ENCODE data around the gene ANKRD50. TPM values are rescaled to one million over a fixed set of nuclear protein-coding genes. Genes with fewer than 3 reads are reported as not detected.

The ANKRD50 gene
- total RNA-seq, 2 donors from 2014 or later, result 8.2 to 11.7 TPM

DNA sequence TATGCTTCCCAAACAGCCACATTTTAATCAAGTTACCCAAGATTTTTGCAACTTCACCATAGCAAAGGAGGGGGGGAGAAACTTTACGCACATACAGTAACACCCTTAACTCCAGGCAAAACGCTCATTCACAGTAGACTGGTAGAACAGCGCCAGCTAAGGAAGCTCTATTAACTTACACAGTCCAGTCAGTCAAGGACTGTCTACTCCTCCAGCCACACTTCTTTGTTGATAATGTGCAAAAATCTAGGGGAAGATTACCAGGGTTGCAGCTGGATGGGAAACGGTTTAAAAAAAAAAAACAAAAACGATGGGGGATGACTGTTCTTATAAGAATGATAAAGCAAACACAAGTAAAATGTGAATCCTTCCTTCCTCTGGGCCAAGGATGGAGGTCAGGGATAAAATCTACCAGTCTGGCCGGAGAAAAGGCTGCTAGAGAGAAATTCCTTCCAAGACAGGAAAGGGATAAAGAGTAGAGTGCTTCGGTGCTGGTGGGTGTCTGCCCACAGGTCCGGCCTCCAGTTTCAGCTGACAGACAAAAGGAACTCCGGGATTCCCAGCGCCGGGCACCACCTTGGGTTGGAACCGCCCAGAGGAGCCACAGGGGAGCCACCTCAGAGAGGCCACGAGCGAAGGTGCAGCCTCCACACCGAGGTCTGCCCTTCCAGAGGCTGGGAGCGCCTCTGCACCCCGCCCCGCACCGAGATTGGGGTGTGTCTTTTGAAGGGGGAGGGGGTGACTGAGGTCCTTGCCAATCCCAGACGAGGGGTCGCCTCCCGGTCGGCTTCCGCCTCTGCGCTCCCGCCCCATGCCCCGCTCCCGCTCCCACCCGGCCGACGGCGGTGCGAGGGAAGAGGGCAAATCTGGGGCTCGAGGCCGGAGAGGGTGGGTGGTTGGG is 811 bp downstream of the ANKRD50 start:
- peaks cover 0 to 30% of the 10 kb centered on the region in 2 donors for H3K4me1 ChIP-seq
- no peaks in the 10 kb centered on the region for H3K27me3 ChIP-seq
- no peaks in the 10 kb centered on the region for H3K36me3 ChIP-seq
- peak overlapping the region; percentile 98 for H3K27ac ChIP-seq
- peak overlapping the region; percentile 73 to 97 for H3K4me3 ChIP-seq
- TF ChIP-seq, protein P1, sequence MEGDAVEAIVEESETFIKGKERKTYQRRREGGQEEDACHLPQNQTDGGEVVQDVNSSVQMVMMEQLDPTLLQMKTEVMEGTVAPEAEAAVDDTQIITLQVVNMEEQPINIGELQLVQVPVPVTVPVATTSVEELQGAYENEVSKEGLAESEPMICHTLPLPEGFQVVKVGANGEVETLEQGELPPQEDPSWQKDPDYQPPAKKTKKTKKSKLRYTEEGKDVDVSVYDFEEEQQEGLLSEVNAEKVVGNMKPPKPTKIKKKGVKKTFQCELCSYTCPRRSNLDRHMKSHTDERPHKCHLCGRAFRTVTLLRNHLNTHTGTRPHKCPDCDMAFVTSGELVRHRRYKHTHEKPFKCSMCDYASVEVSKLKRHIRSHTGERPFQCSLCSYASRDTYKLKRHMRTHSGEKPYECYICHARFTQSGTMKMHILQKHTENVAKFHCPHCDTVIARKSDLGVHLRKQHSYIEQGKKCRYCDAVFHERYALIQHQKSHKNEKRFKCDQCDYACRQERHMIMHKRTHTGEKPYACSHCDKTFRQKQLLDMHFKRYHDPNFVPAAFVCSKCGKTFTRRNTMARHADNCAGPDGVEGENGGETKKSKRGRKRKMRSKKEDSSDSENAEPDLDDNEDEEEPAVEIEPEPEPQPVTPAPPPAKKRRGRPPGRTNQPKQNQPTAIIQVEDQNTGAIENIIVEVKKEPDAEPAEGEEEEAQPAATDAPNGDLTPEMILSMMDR (IDR thresholded peaks at IDR 0.05), result peak in 1 of 2 donors; percentile 44
- peak; percentile 60 for DNase-seq (ENCODE audit: low spot score)
- H3K9me3 ChIP-seq, result no peaks in the 10 kb centered on the region

- Histone ChIP-seq H3K4me1 (peaks cover 0 to 30% of the 10 kb centered on the region in 2 donors), H3K27ac (no peak overlapping the region), H3K36me3 (no peaks in the 10 kb centered on the region), H3K4me3 (peak overlapping the region; percentile 73 to 97), H3K27me3 (no peaks in the 10 kb centered on the region), H3K9me3 (no peaks in the 10 kb centered on the region)
- TF ChIP-seq, protein P1 (IDR thresholded peaks at IDR 0.05), result no peak
- no peak for DNase-seq (ENCODE audit: low spot score)
Measured at GRCh38 chr4:124710911-124711310, 1.6 kb downstream of the ANKRD50 start.

GRCh38 chr4:124710015-124710741 is 2.4 kb downstream of the ANKRD50 start:
- TF ChIP-seq, protein P1 (IDR thresholded peaks at IDR 0.05), result no peak
- Histone ChIP-seq H3K4me1 (peaks cover 0 to 30% of the 10 kb centered on the region in 2 donors), H3K36me3 (no peaks in the 10 kb centered on the region), H3K9me3 (no peaks in the 10 kb centered on the region), H3K4me3 (peak overlapping the region in 1 of 2 donors; percentile 97), H3K27ac (no peak overlapping the region), H3K27me3 (no peaks in the 10 kb centered on the region)
- no peak for DNase-seq (ENCODE audit: low spot score)

DNA sequence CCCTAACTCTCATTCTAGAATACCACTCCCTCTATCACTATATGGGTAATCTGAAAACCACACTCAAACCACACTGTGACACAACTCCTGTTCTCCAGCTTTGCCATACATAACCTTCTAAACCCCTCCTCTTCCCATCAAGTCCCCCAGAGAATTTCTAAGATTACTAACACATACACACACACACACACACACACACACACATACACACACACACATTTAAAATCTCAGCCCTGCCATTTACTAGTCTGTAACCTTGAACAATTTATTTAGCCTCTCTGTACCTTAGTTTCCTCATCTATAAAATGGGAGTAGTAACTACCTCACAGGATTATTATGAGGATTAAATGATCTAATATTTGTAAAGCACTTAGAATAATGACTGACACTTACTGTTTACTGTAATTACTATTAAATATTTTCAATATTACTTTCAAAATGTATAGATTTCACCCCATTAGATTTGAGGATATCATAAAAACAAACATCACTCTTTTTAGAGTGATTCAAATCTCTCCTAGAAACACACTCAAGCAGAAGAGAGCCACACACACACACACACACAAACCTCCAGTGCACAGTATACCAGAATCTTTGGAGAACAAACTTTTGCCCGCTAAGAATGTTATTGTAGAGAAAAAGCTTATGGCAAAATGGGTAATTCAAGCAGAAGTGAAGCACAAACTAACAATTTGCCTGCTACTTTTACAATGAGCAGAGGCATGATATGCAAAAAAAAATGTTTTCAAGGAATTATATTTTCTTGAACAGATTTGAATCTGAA is 3.8 kb downstream of the ANKRD50 start:
- Histone ChIP-seq H3K4me3 (no peak overlapping the region), H3K4me1 (peaks cover 0 to 32% of the 10 kb centered on the region in 2 donors), H3K36me3 (no peaks in the 10 kb centered on the region), H3K27me3 (no peaks in the 10 kb centered on the region), H3K27ac (no peak overlapping the region), H3K9me3 (no peaks in the 10 kb centered on the region)
- TF ChIP-seq, protein P1 (IDR thresholded peaks at IDR 0.05), result no peak
- no peak for DNase-seq (ENCODE audit: low spot score)

DNA sequence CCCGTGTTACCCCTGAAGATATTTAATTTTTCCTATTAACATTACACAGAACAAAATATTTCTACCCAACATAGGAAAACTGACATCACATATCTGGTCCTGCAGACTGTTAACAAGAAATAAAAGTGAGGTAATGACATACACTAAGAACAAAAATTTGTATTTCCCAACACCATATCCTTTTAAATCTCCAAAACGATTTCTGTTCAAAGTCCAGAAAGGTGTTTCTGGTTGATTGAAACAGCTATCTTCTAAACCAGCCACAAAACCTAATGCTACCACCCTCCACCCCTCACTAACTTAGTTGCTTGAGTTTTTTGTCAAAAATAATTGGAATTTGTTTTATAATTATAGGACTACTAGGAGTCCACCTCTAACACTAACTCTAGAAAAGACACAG is 7.1 kb downstream of the ANKRD50 start:
- H3K36me3 ChIP-seq, result peaks cover 7% of the 10 kb centered on the region
- H3K9me3 ChIP-seq, result no peaks in the 10 kb centered on the region
- no peak overlapping the region for H3K4me3 ChIP-seq
- DNase-seq (ENCODE audit: low spot score), result no peak
- H3K4me1 ChIP-seq, result peaks cover 0 to 28% of the 10 kb centered on the region in 2 donors
- TF ChIP-seq, protein P1 (IDR thresholded peaks at IDR 0.05), result no peak
- H3K27ac ChIP-seq, result no peak overlapping the region
- H3K27me3 ChIP-seq, result no peaks in the 10 kb centered on the region
